HG03520 (cell line): ENCODE data around the gene TTLL12.

Experiments used
- ATAC-seq: cut with Tn5 transposase; IDR thresholded peaks from one replicate; pipeline ENCODE4 v1.9.1; 2021; ENCODE audit warnings: mild to moderate bottlenecking, moderate library complexity; ENCODE audit not compliant: unreplicated experiment

The TTLL12 gene

DNA sequence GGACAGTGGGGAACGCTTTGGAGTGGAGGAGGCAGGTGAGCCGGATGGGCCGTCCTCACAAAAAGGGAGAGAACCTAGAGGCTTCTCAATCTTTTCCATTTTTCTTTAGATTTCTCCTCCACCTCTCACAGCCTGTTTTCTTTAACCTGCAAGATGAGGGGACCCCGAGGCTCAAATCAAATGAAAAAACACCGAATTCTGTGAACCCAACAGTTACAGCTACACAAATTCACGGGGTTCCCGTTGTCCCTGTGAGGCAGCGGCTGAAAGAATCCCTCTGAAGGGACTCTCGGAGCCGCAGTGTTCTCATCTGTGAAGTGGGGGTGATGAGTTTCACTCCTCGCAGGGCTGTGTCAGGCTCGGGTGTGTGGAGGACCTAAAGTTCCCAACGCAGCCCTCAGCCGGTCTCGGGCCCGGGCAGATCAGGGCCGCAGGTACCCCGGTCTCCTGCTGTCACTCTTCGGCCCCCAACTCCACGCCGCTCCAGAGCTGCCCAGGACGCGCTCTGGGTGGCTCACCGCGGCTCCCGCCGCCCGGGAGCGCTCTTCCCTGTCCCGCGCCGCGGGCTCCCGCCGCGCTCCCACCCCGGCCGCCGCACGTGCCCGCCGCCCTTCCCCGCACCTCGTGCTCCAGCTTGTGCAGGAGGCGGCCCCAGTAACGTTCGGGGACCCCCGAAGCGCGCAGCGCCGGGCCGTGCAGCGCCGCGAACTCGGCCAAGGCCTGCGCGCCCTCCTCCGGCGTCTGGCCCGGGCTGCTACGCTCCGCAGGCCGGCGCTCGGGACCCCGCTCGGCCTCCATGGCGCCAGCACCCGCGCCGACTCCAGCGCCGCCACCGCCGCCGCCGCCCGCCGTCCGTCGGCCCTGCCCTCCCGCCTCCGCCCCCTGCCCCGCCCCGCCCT lies at the start of gene TTLL12:
Gene TTLL12, minus strand, starts transcription at position 863 of the 899 bp plus-strand sequence. Its CDS starts 65 bp downstream, at position 798.
- ATAC-seq = peak; percentile 41

DNA sequence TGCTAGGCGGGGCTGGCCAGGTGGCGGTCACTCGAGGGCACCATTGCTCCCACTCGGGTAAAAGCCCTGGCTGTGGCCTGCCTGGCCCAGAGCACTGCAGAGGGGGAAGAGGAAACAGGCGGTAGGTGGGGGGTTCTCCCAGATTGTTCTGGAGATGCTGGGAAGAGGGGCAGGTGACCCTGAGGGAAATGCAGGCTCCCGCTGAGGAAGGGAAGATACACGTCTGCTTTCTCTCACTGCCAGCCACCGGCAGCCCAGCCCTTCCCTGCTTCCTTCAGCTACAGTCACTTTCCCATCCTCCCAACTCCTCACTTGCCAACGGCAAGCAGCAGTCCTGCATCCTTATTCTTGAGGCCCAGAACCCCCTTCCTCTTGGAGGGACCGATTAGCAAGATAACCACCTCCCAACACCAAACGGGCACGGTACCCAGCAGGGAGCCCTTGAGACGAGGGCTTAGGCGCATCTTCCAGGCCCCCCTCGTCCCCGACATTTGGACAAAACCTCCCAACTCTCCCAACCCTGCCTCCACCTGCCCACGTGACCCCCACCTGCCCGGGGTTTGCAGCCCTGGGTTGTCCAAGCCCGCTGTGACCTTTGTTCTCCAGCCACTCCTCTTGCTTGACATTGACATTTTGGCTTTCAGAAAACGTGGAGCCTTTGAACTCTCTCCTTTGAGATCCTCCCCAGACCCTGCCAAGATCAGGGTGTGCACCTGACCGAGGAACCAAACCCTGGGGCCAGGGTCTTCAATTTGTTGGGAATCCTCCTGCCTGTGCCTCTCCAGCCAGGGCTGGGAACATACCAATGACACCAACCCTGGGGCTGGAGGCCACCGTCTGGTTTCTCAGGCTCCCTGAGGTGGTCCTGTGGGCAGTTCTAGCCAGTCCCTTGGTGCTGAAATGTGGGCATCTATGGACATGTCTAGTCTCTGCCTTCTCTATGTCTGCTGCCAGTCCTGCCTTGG lies 48.8 kb upstream of the TTLL12 start:
- ATAC-seq = no peak

DNA sequence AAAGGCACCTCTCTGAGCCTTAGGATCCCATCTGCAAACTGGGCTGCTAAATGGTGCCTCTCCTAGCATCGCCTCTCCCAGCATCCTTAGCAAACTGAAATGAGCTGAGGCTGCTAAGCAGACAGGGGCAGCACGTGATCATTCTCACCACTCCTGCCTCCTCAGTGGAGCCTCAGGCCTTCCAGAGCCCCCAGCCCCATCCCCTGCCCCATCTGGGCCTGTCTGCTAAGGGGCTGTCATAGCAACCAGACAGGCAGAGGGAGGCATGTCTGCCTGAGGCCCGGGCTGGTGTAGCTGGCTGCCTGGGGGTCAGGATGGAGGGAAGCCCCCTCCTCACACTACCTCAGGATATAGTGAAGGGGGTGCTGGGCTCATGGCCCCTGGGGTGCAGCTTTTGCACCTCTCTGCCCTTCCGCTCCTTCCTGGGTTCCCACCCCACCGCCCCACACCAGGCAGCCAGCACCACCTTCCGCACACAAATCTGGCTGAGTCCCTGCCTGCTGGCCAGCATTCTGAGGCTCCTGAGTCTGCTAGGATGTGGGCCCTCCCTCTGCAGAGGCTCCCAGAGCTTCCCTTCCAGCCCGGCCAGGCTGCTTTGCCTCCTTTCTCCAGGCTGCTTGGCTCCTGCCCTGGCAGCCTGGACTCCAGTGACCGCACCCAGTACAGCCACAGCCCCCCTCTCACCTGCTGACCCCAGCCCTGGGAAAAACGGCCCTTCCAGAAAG lies 47.5 kb upstream of the TTLL12 start:
- ATAC-seq = no peak

DNA sequence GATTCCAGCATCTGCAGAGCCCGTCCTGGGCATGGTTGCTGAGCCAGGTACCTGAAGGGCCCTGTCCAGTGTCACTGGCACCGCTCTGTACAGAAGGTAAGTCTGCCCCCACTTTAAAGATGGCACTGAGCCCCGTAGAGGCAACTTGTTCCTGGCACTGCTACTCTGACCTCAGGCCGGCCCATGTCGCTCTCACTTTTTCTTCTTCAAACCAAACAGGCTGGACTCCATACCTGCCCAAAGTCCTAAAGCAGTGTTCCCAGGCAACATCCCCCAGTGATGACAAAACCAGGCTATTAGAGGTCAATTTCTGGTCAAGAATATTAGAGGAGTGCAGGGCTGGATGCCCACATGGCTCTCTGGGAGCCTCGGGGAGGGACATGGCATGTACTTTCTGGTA lies 46.6 kb upstream of the TTLL12 start:
- ATAC-seq = no peak

DNA sequence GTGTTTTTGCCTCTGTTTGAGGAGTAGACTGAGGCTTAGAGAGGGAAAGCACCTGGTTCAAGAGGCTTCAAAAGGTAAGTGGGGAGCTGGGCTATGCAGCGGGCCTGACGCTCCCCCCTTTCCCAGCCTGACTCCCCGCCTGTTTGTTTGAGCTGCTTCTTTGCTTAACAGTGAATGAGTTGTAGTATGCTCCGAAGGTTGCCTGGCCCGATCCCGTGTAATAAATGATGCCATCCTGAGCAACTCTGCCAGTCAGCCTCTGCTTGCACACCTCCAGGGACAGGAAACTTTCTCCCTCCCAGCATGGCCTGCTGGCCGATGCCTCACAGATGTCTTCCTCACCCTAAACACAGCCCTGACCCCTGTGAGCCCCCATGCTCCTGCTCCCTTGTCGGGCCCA lies 45.5 kb upstream of the TTLL12 start:
- ATAC-seq = no peak

DNA sequence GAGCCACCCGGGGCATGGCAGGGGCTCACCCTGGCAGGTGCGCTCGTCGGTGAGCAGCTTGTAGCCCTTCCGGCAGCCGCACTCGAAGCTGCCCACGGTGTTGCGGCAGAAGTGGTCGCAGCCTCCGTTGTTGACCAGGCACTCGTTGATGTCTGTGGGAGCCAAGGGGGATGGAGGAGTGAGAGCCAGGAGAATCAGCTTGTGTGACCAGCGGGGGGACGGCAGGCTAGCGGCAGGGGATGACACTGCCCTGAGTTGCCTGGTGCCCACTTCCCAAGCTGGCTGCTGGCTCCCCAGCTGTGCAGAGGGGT lies 44.7 kb upstream of the TTLL12 start:
- ATAC-seq = no peak

DNA sequence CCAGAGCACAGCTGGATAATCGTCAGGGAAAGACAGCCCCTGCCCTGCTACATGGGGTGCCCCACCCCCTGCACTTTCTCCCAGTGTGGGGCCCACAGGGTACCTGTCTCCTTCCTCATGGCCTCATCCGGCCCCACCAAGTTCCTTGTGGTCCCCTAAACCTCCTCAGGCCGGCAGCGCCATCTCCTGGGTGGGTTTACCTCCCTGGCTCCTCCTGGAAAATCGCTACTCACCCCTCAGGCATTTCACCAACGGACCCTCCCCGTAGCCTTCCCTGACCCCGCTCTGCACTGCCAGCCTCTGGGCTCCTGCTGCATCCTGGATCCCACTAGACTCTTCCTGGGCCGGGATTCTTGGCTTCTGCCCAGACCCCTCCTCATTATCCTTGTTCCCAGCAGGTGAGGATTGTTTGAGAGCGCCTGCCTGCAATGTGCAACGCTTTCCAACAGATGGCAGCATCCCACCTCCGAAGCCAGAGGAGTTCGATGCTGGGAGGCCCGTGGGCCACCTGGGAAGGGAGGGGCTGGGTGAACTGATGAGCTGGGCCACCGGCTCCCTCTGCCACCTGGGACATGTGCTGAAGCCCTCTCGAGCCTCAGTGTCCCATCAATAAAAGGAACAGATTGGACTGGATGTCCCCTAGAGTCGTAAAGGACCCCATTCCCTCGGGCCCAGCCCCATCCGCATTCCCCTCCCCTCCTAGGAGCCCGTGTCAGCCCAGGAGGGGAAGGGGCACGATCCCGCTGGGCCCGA lies 44.2 kb upstream of the TTLL12 start:
- ATAC-seq = no peak

DNA sequence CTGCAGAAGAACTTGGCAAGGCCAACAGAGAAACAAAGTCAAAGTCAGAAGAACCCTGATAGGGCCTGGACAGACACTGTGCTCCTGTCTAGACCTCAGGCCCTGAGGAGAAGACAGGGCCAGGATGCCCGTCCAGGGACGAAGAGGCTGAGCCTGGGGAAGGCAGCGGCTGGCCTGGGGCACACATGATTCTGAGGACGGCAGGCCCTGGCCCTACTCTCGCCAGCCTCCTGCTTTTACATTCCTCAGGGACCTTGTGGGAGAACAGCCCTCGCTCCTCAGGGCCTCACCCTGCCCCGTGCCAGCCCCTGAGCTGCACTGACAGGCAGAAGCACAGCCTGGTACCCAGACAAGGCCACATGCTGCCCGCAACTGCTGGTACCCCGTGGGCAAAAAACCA lies 43.6 kb upstream of the TTLL12 start:
- no peak for ATAC-seq

DNA sequence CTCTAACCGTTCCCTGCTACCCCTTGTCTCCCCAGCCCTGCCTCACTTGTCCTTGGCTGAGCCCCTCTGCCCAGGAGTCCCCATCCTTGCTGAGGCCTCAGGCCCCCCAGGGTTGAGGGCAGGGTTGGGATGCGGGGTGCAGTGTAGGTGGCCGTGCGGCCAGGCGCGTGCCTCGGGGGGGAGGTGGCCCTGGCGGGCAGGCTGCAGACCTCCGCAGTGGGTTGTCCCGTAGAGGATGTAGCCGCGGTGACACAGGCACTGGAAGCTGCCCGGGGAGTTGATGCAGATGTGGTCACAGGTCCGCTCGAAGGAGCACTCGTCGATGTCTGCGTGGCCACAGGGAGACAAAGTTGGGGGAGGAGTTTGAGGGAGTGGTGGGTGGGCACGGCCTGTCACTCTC lies 41.9 kb upstream of the TTLL12 start:
- no peak for ATAC-seq

DNA sequence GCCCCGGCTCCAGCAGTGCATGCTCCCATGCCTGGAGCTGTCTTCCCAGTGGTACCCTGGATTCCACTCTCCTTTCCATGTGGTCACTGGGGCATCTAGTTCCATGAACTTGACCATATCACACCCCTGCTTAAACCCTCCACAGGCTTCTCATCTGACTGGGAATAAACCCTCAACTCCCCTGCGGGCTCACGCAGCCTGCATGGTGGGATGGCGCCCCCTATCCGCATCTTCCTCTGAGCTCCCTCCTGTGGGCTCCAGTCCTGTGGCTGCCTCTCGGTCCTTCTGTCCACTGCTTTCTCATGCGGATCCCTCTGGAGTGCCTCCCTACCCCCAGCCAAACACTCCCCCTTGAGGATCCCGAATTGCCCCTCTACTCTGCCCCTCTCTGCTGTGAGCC lies 41.4 kb upstream of the TTLL12 start:
- ATAC-seq = no peak

DNA sequence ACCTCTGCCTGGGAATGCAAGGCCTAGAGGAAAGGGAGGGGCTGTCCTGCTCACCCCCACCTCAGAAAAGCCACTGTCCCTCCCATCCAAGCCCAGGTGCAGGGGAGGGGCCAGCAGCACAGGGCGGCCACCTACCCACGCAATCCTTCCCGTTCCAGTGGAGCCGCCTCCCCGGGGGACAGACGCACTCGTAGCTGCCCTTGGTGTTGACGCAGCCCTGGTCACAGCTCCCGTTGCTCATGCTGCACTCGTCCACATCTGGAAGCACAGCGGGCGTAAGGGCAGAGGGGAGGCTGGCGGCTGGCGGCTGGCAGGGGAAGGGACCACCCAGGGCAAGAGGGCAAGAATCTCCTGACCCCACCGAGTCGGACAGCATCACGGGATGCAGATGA lies 40.3 kb upstream of the TTLL12 start:
- no peak for ATAC-seq

DNA sequence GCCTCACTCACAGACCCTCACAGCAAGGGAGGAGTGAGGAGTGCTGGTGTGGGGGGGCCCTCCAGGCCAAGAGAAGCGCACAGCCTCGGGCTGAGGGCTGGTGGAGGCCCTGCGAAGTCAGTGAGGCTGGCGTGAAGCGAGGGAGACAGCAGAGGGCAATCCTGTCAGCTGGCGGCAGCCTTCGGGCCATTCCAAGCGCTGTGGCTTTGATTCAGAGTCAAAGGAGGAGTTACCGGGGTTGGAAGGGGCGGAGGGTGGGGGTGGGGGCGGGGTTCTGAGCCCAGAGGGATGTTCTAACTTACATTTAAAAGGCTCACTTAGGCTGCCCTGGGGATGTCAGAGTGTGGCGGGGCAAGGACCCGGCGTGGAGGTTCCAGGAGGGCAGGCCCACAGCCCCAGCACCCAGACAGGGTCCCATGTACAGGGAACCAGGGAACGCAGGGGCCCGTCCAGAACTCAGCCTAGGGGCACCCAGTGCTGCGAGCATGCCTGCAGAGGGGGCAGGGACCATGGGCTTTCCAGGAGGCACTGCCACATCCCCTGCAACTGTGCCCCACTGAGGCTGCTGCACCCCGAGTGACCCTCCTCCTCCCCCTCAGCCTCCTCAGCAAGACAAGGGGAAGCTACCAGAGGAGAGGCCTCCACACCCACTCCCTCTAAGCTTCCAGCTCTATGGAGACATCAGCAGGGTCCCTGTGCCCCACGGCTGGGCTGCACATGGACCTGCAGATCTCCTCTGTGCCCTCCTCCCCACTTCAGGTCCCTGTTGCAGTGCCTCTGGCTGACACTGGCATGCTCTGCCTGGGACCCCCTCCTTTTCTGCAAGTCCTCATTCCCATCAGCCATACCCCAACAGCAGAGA lies 39.7 kb upstream of the TTLL12 start:
- no peak for ATAC-seq

DNA sequence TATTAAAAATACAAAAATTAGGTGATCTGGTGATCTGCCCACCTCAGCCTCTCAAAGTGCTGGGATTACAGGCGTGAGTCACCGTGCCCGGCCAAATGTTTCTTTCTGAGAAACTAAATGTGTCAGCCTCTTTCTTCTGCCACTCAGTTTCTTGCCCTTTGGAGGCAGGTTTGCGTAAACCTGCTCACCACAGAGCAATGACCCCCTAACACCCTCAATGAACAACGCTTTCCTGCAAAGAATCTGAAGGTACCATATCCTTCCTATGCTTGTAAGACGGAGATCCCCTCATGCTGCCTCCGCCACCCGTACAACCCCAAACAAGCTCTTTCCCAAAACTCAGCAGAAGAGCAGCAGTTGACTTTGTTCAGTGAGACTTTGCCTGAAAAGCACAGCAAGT lies 38.7 kb upstream of the TTLL12 start:
- no peak for ATAC-seq

DNA sequence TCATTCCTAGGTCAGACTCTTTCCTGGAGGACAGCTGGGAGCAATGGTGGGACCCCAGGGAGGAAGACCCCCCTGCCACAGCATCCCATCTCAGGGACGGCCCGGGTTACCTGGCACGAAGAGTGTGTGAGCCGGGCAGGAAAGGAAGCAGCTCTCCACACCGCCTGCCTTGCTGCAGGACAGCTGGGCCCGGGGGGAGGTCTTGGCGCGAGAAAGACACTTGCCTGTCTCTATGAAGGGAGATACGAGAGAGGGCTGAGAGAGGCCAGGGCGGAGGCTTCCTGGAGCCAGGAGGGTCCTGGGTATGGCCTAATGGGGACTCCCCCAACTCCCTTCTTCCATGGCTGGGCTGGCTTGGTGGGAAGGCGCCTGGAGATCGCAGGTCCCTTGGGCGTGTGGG lies 36.1 kb upstream of the TTLL12 start:
- ATAC-seq = no peak

DNA sequence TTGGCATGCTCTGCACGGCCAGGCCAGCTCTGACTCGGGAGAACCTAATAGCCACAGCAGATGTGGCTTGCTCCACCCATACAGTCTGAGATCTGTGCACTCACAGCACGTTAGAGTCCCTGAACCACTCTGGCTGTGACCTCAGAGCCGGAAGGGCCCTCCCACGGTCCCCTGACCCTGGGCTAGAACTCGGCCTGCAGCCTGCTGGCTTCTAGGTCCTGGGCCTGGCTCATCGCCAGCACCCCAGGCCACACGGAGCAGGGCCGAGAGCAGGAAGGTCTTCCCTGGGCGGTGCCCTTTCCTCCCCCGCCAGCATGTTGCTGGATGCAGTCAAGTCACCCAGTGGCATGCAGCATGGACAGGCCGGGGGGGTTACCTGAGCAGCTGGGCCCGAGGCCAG lies 35.3 kb upstream of the TTLL12 start:
- ATAC-seq = no peak

DNA sequence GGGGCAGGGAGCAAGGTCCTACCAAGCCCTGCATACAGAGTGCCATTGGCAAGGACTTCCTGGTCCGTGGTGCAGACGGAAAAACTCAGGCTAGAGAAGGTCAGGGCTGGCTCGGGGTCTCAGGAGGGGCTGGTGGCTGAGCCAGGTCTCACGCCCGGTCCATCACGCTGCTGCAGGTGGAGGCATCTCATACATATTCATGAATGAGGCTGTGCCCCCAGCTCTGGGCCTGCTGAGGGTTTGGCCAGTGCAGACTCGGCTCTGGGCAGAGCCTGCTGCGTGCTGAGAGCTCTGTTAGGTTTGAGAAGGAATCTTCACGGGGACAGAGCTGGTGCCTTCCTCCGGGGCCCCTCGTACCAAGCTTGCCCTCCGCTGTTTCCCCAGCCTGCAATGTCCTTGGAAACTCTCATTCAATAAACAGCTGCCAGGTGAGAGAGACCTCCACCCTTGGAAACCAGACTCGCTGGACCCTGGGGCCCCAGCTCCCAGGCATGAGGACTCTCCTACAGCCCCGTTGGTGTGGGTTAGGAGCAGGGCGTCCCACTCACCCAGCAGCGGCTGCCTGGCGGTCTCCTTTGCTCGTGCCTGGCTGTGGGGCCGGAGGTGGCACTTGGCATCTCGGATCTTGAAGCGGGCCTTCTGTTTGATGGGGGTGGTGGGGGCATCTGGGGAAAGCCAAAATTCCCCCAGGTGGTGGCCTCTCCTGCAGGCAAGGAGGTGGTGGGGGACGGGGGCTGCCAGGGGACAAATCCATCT lies 33.9 kb upstream of the TTLL12 start:
- ATAC-seq = no peak

DNA sequence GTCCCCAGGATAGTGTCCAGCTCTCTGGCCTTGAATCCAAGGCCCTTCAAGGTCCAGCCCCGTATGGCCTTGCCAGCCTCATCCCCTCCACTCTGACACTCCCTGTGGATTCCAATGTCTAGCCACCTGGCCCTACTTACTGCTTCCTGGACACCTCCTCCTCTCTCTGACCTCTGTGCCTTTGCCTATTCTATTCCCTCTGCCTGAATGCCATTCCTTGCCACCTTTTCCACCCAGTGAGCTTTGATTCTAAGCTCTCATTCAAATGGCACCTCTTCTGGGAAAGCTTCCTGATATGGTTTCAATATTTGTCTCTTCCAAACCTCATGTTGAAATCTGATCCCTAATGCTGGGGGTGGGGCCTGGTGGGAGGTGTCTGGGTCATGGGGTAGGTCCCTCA lies 31.9 kb upstream of the TTLL12 start:
- ATAC-seq = no peak

DNA sequence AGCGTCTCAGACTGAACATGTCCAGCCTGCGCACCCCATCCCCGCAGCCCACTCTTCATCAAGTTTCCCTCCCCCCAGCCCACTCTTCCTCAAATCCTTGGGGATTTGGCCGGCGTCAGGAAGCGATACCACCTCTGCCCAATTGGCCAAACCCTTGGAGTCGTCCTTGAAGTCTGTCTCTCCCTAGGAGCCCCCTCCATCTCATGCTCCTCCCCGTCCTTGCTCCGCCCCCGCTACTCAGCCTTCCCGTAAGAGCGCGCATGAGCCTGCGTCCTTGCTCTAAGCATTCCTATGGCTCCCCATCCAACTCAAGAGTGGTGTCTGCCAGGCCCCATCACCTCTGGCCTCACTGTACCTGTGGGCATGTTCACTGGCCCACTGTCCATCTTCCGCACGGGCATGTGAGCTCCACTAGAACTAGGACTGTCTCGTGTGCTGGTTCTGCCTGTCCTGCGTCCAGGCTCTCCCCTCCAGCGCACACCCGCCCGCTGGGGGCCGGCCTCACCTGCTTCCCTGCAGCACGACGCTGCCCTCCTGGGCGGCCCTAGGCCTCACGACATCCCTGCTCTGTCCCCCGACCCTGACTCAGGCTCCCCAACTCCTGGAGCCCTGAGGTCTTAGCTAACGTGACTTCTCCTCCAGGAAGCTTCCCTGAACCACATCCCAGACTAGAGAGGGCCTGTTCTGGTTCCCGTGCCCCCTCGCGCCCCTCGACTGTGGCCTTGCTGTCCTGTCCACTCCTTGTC lies 30.5 kb upstream of the TTLL12 start:
- ATAC-seq = no peak
